Measurements from ENCODE around the gene TUBA3D. TPM values are rescaled to one million over a fixed set of nuclear protein-coding genes. Genes with fewer than 3 reads are reported as not detected.
"Not testable (repeated sequence)": the region's sequence is repeated elsewhere in the genome, so short reads cannot be mapped to it uniquely, and the experiment has no call there.

The TUBA3D gene
- total and polyA plus RNA-seq, 2 of the 13 experiments (the other 11 are each of a cell fraction or from before 2014, with no cell fraction given) = not detected

DNA sequence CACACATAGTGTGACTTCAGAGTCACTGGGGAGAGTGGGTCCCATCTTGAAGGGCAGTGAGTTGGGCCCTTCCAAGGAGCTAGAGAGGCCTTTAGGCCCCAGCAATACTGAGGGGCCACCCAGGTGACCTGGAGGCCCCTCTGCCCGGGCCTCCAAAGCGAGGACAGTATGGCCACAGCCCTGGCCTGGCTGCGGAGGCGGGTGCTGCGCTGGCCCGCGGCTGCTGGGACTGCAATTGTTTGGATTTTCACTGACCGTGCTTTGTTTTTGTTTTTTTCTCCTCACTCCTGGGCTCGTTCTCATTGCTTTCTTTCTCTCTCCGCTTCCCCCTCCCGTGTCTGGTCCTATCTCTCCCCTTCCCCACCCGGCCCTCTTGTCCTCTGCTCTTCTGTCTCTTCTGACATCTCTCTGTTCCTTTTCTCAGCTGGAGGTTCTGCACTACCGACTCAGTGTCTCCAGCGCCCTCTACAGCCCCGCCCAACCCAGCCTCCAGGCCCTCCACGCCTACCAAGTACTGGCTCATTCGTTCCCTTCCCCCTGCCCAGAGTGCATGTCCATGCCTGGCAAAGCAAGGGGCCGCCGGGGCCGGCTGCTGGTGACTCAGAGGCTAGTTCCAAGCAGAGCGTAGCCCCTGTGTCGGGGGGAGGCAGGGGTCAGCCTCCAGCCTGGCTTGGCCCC lies 35.5 kb downstream of the TUBA3D start:
- 96% methylated on average over 22 of the region's 22 CpGs for WGBS (ENCODE audit: low lambda C conversion rate)
- H3K4me1 ChIP-seq (ENCODE audit: insufficient read depth, low read length); BruUV-seq (replicated peaks); intact Hi-C loops (cut with micrococcal nuclease; ENCODE audit: unreplicated experiment); H3K27ac ChIP-seq (ENCODE audit: extremely low read length, insufficient read depth, low read length); H2AFZ ChIP-seq (ENCODE audit: low read length); in situ Hi-C loops (cut with HindIII; ENCODE audit: extremely low pct_ligation_motif_present, low pct_unique_long_range_greater_than_20kb); FAIRE-seq; CTCF ChIA-PET (ENCODE audit: low intra/inter-chr PET ratio, low total read pairs); H3K9ac ChIP-seq (ENCODE audit: insufficient read depth, low read depth, low read length); H3K4me3 ChIP-seq (replicated peaks in 1 of 3; ENCODE audit: insufficient read depth in 1 of 3, low read depth in 2 of 3, low read length in 3 of 3); H3K9me3 ChIP-seq (ENCODE audit: low read length); H3K4me2 ChIP-seq (ENCODE audit: low read depth, low read length); POLR2A ChIA-PET; H4K20me1 ChIP-seq (ENCODE audit: insufficient read depth, low read length); H3K79me2 ChIP-seq (ENCODE audit: insufficient read depth, low read length); ATAC-seq; H3K27me3 ChIP-seq (ENCODE audit: control insufficient read depth in 1 of 2, insufficient read depth in 2 of 2, low read length in 2 of 2); DNase-seq (ENCODE audit: low spot score): not testable (repeated sequence)
- H3K36me3 ChIP-seq (replicated peaks in 1 of 2; ENCODE audit: control insufficient read depth in 1 of 2, insufficient read depth in 2 of 2, low read length in 2 of 2) = peaks cover 15 to 37% of the 10 kb centered on the region in 2 experiments; a peak in 4 of 5 replicates

DNA sequence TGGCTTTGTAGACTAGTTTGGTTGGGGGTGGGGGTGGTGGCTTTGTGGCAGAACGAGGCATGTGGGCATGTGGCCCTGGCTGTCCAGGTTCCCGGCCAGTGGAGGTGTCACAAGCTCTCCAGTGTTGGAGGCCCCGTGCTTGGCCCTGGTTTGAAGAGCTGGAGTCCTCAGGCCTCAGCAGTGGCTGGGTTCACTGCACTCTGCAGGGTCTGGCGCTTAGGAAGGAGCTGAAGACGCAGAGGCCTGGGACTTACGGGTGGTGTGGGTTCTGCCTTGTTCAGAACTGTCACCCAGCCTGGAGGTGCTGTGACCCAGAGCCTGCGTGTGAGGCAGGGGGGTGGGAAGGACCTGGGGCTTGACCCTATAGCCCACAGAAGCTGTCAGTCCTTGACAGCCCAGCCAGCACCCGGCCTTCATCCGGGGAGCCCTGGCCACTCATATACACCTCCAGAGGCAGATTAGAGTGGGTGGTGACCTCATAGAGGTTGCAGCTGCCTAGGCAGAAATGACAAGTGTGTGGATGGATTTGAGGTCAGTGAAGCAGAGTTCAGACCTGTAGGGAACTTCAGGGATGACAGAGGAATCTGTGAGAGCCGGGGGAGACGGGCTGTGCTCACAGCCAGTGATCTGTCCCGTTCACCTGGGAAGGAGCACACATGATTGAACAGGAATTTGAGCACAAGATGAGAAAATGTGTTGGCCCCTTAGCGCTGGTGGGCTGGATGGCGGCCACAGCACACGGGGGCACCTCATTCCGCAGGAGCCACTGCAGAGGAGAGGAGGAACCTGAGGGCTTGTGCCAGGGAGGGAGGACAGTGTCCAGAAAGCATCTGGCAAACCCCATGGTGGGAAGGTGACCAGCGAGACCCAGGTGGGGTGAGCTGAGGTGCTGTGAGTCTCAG lies 36.3 kb downstream of the TUBA3D start:
- ATAC-seq; DNase-seq (ENCODE audit: low spot score); in situ Hi-C loops (cut with HindIII; ENCODE audit: extremely low pct_ligation_motif_present, low pct_unique_long_range_greater_than_20kb): not testable (repeated sequence)

DNA sequence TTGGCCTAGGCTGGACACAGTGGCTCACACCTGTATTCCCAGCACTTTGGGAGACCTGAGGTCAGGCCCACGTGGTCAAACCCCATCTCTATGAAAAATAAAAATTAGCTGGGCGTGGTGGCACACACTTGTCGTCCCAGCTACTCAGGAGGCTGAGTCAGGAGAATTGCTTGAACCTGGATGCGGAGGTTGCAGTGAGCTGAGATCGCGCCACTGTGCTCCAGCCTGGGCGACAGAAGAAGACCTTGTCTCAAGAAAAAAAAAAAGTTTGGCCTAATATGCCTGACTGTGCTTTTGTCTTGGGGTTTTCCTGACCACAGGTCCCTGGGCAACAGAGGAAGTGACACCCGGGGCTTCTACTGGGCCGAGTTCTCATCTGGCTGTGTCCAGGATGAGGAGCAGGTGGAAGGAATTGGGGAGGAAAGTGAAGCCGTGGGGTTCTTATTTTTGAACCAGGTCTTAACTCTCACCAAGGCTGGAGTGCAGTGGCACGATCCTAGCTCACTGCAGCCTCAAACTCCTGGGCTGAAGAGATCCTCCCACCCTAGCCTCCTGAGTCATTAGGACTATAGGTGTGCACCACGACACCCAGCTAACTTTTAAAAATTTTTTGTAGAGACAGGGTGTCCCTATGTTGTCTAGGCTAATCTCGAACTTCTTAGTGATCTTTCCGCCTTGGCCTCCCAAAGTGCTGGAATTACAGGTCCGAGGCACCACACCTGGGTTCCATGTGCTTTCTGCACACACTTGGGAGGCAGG lies 38.7 kb downstream of the TUBA3D start:
- DNase-seq (ENCODE audit: low spot score); POLR2A ChIA-PET; H3K9ac ChIP-seq (ENCODE audit: insufficient read depth, low read depth, low read length); intact Hi-C loops (cut with micrococcal nuclease; ENCODE audit: unreplicated experiment); in situ Hi-C loops (cut with HindIII; ENCODE audit: extremely low pct_ligation_motif_present, low pct_unique_long_range_greater_than_20kb); BruUV-seq (replicated peaks); H3K27ac ChIP-seq (ENCODE audit: extremely low read length, insufficient read depth, low read length); H3K79me2 ChIP-seq (ENCODE audit: insufficient read depth, low read length); H3K4me1 ChIP-seq (ENCODE audit: insufficient read depth, low read length); H3K27me3 ChIP-seq (ENCODE audit: control insufficient read depth in 1 of 2, insufficient read depth in 2 of 2, low read length in 2 of 2); H3K9me3 ChIP-seq (ENCODE audit: low read length); FAIRE-seq; H4K20me1 ChIP-seq (ENCODE audit: insufficient read depth, low read length); CTCF ChIA-PET (ENCODE audit: low intra/inter-chr PET ratio, low total read pairs); H2AFZ ChIP-seq (ENCODE audit: low read length); ATAC-seq; H3K4me3 ChIP-seq (replicated peaks in 1 of 3; ENCODE audit: insufficient read depth in 1 of 3, low read depth in 2 of 3, low read length in 3 of 3); H3K4me2 ChIP-seq (ENCODE audit: low read depth, low read length): not testable (repeated sequence)
- 74% methylated on average over 15 of the region's 15 CpGs for WGBS (ENCODE audit: low lambda C conversion rate)
- peaks cover 23 to 31% of the 10 kb centered on the region in 2 experiments; a peak in 4 of 5 replicates for H3K36me3 ChIP-seq (replicated peaks in 1 of 2; ENCODE audit: control insufficient read depth in 1 of 2, insufficient read depth in 2 of 2, low read length in 2 of 2)

More for the DNA sequence above, 36.3 kb downstream of the TUBA3D start:
- H3K4me3 ChIP-seq (replicated peaks in 1 of 3; ENCODE audit: insufficient read depth in 1 of 3, low read depth in 2 of 3, low read length in 3 of 3); H3K9me3 ChIP-seq (ENCODE audit: low read length); H3K27me3 ChIP-seq (ENCODE audit: control insufficient read depth in 1 of 2, insufficient read depth in 2 of 2, low read length in 2 of 2); POLR2A ChIA-PET; H3K9ac ChIP-seq (ENCODE audit: insufficient read depth, low read depth, low read length); BruUV-seq (replicated peaks); H4K20me1 ChIP-seq (ENCODE audit: insufficient read depth, low read length); intact Hi-C loops (cut with micrococcal nuclease; ENCODE audit: unreplicated experiment); H3K4me1 ChIP-seq (ENCODE audit: insufficient read depth, low read length); H3K79me2 ChIP-seq (ENCODE audit: insufficient read depth, low read length); FAIRE-seq; CTCF ChIA-PET (ENCODE audit: low intra/inter-chr PET ratio, low total read pairs); H3K4me2 ChIP-seq (ENCODE audit: low read depth, low read length); H2AFZ ChIP-seq (ENCODE audit: low read length); H3K27ac ChIP-seq (ENCODE audit: extremely low read length, insufficient read depth, low read length): not testable (repeated sequence)
- H3K36me3 ChIP-seq (replicated peaks in 1 of 2; ENCODE audit: control insufficient read depth in 1 of 2, insufficient read depth in 2 of 2, low read length in 2 of 2) = peaks cover 20 to 40% of the 10 kb centered on the region in 2 experiments; a peak in 4 of 5 replicates
- 73% methylated on average over 14 of the region's 17 CpGs for WGBS (ENCODE audit: low lambda C conversion rate)

Measured in HepG2 (cell line).